RWPE1 (cell line): ENCODE measurements around the gene SLC25A39.

Experiments
- CTCF ChIA-PET: fragments of 350-600 bp; sonication (Branson Sonifier 250); formaldehyde crosslinking; extraction: SDS; loops from one replicate; lab custom pipeline; 2021; lab: Yijun Ruan, JAX
- POLR2A ChIA-PET: fragments of 400-600 bp; formaldehyde crosslinking; extraction: SDS; loops from one replicate; lab custom pipeline; 2020; ENCODE audit warnings: antibody characterized with exemption; ENCODE audit not compliant: low non-redundant PET; lab: Yijun Ruan, JAX
- DNase-seq: peaks from one replicate; pipeline ENCODE4 v3.0.0; 2012; ENCODE audit warnings: low spot score
- H3K27ac ChIP-seq: fragments of 450-650 bp; 2 replicates; pipeline ENCODE4 v1.5.1; 2017
- TF ChIP-seq, protein P1 (sequence below): fragments of 450-650 bp; conservative IDR thresholded peaks from 2 replicates; pipeline ENCODE4 v1.5.1; 2017; ENCODE audit warnings: low read depth, mild to moderate bottlenecking

The SLC25A39 gene

DNA sequence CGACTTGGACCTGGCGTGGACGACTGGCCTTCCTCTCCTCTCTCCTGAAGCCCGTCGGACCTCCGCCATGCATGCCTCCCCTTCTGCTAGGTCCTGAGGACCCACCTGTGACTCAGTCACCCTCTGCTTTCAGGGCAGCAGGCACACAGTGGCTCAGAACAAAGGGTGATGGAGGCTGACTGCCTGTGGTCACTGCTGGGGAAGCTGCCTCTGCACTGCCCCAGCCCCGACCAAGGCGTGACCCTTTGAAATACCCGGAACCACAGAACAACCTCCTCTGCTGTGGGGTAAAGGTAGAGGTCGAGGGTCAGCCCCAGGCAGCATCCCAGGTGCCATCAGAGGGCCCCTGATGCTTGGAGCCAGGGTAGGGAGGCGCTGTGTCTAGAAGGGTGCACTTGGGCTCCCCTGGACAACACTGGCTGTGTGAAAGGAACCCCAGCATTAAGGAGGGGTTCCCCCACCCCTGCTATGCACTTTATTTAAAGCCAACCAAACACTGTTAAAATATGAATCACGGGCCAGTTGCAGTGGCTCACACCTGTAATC is 44.2 kb downstream of the SLC25A39 start:
- H3K27ac ChIP-seq, result peak overlapping the region; percentile 12; the same call in 1 of the 2 replicates
- CTCF ChIA-PET, result no interaction called here
- DNase-seq, result no peak
- TF ChIP-seq, protein P1, sequence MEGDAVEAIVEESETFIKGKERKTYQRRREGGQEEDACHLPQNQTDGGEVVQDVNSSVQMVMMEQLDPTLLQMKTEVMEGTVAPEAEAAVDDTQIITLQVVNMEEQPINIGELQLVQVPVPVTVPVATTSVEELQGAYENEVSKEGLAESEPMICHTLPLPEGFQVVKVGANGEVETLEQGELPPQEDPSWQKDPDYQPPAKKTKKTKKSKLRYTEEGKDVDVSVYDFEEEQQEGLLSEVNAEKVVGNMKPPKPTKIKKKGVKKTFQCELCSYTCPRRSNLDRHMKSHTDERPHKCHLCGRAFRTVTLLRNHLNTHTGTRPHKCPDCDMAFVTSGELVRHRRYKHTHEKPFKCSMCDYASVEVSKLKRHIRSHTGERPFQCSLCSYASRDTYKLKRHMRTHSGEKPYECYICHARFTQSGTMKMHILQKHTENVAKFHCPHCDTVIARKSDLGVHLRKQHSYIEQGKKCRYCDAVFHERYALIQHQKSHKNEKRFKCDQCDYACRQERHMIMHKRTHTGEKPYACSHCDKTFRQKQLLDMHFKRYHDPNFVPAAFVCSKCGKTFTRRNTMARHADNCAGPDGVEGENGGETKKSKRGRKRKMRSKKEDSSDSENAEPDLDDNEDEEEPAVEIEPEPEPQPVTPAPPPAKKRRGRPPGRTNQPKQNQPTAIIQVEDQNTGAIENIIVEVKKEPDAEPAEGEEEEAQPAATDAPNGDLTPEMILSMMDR, result no peak
- POLR2A ChIA-PET, result no interaction called here

DNA sequence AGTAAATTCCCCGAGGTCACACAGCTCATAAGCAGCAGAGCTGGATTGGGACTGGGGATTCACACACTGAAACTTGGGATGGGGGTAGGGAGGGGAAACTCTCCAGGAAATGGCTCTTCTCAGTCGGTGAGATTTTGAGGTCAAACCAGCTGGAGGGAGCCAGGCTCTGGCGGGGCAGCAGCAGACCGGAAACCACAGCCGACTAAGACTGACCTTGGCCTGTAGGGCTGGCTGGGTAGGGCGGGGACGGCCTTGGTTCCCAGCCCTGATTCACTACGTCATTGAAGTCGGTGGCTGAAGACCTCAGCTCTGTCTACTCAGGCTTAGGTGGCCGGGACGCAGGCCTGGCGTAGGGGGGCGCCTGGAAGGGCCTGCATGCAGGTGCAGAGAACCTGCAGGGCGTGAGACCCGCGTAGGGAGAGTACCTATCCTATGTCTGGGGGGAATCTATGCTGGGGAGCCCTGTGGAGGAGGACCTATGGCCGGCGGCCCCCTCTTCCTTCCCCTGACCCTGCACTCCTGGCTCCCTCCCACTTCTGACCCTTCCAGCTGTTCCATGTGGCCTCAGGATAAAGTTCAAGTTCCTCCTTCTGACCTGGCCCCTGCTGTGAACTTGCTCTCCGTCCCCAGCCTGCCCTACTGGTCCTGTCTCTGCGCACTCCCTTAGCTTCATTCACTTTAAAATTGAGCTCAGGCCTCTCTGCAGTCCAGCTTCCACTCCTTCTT is 44.8 kb downstream of the SLC25A39 start:
- DNase-seq, result peak; percentile 31
- peak overlapping the region; percentile 12; the same call in 1 of the 2 replicates for H3K27ac ChIP-seq
- TF ChIP-seq, protein P1, result no peak
- POLR2A ChIA-PET, result interaction anchor here (0.6 kb wide), 1 partner anchor 40 kb away, joined by 3 read pairs; no protein-coding TSS in a partner anchor
- CTCF ChIA-PET, result no interaction called here

DNA sequence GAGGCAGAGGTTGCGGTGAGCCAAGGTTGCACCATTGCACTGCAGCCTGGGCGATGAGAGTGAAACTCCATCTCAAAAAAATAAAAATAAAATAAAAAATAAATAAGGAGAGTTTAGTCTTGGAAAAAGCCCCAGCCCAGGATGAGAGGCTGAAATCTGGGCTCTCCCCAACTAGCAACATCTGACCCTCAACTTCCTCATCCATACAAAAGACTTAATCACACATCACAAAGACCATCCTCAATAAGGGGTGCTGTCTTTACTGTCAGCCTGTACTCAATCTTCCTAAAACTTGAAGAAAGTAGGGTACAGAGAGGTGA is 45.3 kb downstream of the SLC25A39 start:
- ChIA-PET POLR2A (interaction anchor here (0.6 kb wide), 1 partner anchor 40 kb away, joined by 3 read pairs; no protein-coding TSS in a partner anchor), CTCF (no interaction called here)
- no peak overlapping the region for H3K27ac ChIP-seq

DNA sequence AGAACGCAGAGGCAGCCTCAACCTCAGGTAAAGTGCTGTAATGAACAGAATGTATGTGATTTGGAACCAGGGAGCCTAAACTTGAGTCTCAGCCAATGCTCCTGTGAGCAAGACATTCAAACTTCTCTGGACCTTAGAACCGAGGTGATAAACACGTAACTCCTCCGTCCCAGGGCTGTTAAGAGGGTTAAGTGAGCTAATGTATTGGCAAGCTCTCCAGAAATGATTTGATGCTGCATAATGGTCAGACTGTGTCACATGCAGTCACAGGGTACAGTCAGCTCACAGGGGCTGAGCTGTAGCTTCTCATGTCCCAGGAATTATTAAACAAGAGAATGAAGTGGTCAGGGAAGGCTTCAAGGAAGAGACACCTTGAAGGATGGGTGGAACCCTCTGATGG is 46.6 kb downstream of the SLC25A39 start:
- DNase-seq, result no peak
- POLR2A ChIA-PET, result interaction anchor here (1.2 kb wide), 1 partner anchor 10 kb away, joined by 3 read pairs; no protein-coding TSS in a partner anchor
- H3K27ac ChIP-seq, result no peak overlapping the region
- TF ChIP-seq, protein P1, result no peak
- CTCF ChIA-PET, result interaction anchor here (0.5 to 0.9 kb wide), 2 partner anchors 32 to 58 kb away, joined by 3 to 4 read pairs; partner anchors contain the start of gene UBTF

More for the DNA sequence above, 45.3 kb downstream of the SLC25A39 start:
- DNase-seq, result no peak
- TF ChIP-seq, protein P1, result no peak

DNA sequence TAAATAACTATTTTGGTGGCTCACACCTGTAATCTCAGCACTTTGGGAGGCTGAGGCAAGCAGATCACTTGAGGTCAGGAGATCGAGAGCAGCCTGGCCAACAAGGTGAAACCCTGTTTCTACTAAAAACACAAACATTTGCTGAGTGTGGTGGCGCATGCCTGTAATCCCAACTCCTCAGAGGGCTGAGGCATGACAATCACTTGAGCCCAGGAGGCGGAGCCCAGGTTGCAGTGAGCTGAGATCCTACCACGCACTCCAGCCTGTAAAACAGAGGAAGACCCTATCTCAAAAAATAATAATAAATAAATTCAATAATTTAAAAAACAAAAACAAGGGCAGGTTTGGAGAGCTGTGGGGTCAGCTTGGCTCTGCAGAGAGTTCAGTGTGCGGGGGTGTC is 51.0 kb downstream of the SLC25A39 start:
- H3K27ac ChIP-seq, result no peak overlapping the region
- POLR2A ChIA-PET, result no interaction called here
- TF ChIP-seq, protein P1, result no peak
- no peak for DNase-seq
- CTCF ChIA-PET, result no interaction called here

DNA sequence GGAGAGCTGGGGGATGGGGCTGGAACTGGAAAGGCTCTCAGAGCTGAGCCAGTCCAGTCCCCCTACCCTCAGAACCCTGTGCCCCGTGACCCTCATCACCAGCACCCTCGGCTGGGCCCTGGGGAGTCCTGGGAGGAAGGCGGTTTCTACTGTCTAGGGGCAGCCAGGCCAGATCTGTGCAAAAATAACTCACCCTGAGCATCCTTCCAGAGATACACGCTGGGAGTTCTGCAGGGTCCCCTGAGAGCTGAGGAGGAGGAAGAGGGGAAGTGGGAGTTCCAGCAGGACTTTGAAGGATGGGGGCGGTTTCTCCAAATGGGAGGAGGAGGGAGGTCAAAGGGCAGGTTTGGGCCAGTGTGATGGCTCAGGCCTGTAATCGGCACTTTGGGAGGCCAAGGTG is 51.7 kb downstream of the SLC25A39 start:
- CTCF ChIA-PET, result no interaction called here
- H3K27ac ChIP-seq, result no peak overlapping the region
- no peak for DNase-seq
- TF ChIP-seq, protein P1, result no peak
- POLR2A ChIA-PET, result no interaction called here
